ENCODE data around the gene ADA.

Gene ADA

DNA sequence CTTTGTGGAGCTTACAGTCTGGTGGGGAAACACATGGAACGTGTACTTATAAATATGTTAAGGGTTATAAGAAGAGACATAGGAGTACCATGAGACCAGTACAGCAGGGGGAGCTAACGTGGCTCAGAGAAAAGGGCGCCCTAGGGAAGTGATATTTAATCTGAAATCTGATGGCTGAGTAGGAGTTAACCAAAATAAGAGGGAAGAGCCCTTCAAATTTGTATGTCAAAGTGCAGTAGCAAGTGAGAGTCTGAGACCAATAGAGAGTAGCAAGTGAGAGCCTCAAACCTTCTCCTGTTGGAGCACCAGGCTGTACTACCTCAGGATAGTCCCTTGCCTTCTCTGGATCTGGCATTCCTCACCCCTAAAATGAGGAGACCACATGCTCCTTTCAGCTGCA lies 75.2 kb downstream of the ADA start:
- H3K4me3 ChIP-seq (ENCODE audit: low read depth, low read length) = no peak overlapping the region

DNA sequence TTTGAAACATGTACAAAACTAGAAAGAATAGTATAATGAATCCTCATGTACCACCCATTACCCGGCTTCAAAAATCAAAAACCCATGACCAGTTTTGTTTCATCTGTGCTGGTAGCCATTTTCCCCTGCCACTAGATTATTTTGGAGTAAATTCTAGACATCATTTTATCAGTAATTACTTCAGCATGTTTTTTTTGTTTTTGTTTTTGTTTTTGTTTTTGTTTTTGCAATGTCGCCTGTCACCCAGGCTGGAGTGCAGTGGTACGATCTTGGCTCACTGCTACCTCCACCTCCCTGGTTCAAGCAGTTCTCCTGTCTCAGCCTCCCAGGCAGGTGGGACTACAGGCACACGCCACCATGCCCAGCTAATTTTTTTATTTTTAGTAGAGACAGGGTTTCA lies 77.1 kb downstream of the ADA start:
- TF ChIP-seq, protein P1, sequence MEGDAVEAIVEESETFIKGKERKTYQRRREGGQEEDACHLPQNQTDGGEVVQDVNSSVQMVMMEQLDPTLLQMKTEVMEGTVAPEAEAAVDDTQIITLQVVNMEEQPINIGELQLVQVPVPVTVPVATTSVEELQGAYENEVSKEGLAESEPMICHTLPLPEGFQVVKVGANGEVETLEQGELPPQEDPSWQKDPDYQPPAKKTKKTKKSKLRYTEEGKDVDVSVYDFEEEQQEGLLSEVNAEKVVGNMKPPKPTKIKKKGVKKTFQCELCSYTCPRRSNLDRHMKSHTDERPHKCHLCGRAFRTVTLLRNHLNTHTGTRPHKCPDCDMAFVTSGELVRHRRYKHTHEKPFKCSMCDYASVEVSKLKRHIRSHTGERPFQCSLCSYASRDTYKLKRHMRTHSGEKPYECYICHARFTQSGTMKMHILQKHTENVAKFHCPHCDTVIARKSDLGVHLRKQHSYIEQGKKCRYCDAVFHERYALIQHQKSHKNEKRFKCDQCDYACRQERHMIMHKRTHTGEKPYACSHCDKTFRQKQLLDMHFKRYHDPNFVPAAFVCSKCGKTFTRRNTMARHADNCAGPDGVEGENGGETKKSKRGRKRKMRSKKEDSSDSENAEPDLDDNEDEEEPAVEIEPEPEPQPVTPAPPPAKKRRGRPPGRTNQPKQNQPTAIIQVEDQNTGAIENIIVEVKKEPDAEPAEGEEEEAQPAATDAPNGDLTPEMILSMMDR (IDR thresholded peaks at IDR 0.05; ENCODE audit: low read depth, low read length) = no peak
- H3K4me3 ChIP-seq (ENCODE audit: low read depth, low read length) = no peak overlapping the region

More for the DNA sequence above, 75.2 kb downstream of the ADA start:
- TF ChIP-seq, protein P1 (IDR thresholded peaks at IDR 0.05; ENCODE audit: low read depth, low read length) = peak; percentile 35

- TF ChIP-seq, protein P1 (IDR thresholded peaks at IDR 0.05; ENCODE audit: low read depth, low read length) = no peak
- H3K4me3 ChIP-seq (ENCODE audit: low read depth, low read length) = no peak overlapping the region
Measured at GRCh38 chr20:44573501-44573869, 78.0 kb downstream of the ADA start.

- H3K4me3 ChIP-seq (ENCODE audit: low read depth, low read length) = peak overlapping the region; percentile 47
- TF ChIP-seq, protein P1 (IDR thresholded peaks at IDR 0.05; ENCODE audit: low read depth, low read length) = no peak
Measured at GRCh38 chr20:44572551-44573500, 78.7 kb downstream of the ADA start.

- H3K4me3 ChIP-seq (ENCODE audit: low read depth, low read length) = no peak overlapping the region
- TF ChIP-seq, protein P1 (IDR thresholded peaks at IDR 0.05; ENCODE audit: low read depth, low read length) = no peak
Measured at GRCh38 chr20:44571362-44571988, 80.0 kb downstream of the ADA start.

DNA sequence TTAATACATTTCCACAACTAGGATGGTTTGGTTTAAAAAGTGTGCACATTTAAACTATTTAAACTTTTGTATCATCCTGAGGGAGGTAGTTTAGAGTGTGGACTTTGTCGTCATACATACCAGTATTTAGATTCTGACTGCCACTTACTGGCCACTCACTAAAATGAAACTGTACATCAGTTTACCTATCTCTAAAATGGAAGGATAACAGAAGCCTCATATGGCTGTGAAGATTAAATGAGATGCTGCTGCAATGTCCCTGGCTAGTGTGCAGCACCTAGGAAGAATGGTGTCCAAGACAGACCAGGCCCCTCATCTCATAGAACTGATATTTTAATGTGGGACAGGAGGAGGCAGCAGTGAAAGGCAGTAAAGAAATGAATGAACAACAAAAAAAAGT lies 81.1 kb downstream of the ADA start:
- H3K4me3 ChIP-seq (ENCODE audit: low read depth, low read length) = no peak overlapping the region
- TF ChIP-seq, protein P1 (IDR thresholded peaks at IDR 0.05; ENCODE audit: low read depth, low read length) = no peak
